ENCODE data around the gene ANGPTL2. TPM values are rescaled to one million over a fixed set of nuclear protein-coding genes. Genes with fewer than 3 reads are reported as not detected.

Gene ANGPTL2
- total RNA-seq, 2 experiments from 2014 or later = not detected

DNA sequence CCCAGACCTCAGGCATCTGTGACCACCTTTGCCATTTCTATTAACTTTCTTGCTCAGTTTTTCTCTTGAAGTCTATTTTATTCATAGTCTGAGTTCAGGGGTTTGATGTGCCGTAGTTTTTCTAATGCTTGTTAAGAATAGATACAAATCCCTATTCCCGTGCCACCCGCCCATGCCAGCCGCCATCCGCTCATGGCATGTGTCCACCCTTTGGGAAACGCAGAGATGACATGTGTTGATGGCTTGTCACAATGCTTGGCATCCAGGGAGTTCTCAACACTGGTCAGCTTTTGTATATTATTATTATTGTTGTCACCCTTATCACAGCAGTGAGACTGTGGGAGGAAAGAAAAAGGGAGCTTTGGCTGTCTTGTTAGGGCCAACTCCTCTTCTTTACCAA is 17.3 kb upstream of the ANGPTL2 start:
- no peak for DNase-seq
- Mint-ChIP-seq H3K4me1 (ENCODE audit: low read depth) (no peaks in the 10 kb centered on the region), H3K9me3 (ENCODE audit: insufficient read depth) (no peaks in the 10 kb centered on the region), H3K4me3 (no peak overlapping the region), H3K36me3 (ENCODE audit: low read depth) (no peaks in the 10 kb centered on the region), H3K27ac (no peak overlapping the region), H3K27me3 (ENCODE audit: low read depth) (peaks cover 7% of the 10 kb centered on the region)
- POLR2A ChIA-PET = no interaction called here
- CTCF ChIA-PET = no interaction called here
- no peak for ATAC-seq

GRCh38 chr9:127139071-127139731 is 16.8 kb upstream of the ANGPTL2 start:
- H3K27ac Mint-ChIP-seq = no peak overlapping the region
- no peaks in the 10 kb centered on the region for H3K36me3 Mint-ChIP-seq (ENCODE audit: low read depth)
- H3K27me3 Mint-ChIP-seq (ENCODE audit: low read depth) = peaks cover 7% of the 10 kb centered on the region
- H3K9me3 Mint-ChIP-seq (ENCODE audit: insufficient read depth) = no peaks in the 10 kb centered on the region
- no peaks in the 10 kb centered on the region for H3K4me1 Mint-ChIP-seq (ENCODE audit: low read depth)
- DNase-seq = no peak
- ChIA-PET CTCF (no interaction called here), POLR2A (no interaction called here)
- ATAC-seq = no peak
- no peak overlapping the region for H3K4me3 Mint-ChIP-seq

DNA sequence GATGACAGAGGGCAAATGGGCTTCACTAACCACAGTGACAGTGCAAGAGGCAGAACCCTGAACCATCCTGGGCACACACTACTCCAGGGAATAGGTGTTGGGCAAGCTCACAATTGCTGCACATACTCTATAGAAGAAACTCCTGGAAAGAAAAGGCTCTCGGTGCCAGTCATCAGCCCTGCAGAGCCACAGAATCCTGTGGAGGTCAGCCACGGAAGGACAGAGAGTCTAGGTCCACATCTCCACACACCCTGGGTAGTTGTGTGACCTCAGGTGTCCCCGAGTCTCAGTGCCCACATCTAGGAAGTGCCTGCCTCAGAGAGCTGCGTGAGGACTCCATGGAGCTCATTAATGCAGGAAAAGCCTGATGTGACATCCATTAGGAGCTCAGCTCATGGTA is 16.0 kb upstream of the ANGPTL2 start:
- DNase-seq (no peak), ATAC-seq (no peak)
- POLR2A ChIA-PET = no interaction called here
- Mint-ChIP-seq H3K27me3 (ENCODE audit: low read depth) (peaks cover 7% of the 10 kb centered on the region), H3K4me1 (ENCODE audit: low read depth) (no peaks in the 10 kb centered on the region), H3K4me3 (no peak overlapping the region), H3K27ac (no peak overlapping the region), H3K36me3 (ENCODE audit: low read depth) (no peaks in the 10 kb centered on the region), H3K9me3 (ENCODE audit: insufficient read depth) (no peaks in the 10 kb centered on the region)
- CTCF ChIA-PET = interaction anchor here (1.1 kb wide), 1 partner anchor 14 kb away, joined by 3 read pairs; no protein-coding TSS in a partner anchor

DNA sequence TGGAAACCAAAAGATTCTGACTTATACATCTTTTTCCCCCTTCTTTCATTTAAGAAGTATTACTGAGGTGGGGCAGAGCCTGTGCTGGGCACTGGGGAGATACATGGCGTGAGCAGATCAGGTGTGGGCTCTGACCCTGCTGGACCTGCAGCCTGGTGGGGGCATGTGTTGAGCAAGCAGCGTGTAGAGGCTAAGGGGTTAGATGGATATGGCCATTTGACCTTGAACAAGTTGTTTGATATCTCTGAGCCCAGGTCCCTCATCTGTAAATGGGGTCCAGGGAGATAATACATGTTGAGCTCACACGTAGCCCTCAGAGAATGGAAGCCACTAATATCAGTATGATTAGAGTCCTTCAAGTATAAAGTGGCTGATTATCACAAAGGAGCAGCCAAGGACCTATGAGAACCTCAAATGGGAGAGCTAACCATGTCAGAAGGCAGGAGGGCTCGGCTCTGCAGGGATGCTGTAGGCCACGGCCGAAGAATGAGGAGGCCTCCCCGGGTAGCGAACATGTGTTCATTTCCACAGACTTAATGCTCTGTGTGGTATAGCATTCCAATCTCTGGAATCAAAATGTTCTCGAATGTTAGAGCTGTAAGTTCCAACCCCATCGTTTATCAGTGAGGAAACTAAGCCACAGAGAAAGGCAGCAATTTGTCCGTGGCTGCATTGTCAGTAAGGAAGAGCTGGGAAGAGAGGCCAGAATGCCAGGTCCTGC is 15.4 kb upstream of the ANGPTL2 start:
- Mint-ChIP-seq H3K27me3 (ENCODE audit: low read depth) (peaks cover 7% of the 10 kb centered on the region), H3K4me3 (no peak overlapping the region), H3K27ac (no peak overlapping the region), H3K36me3 (ENCODE audit: low read depth) (no peaks in the 10 kb centered on the region), H3K4me1 (ENCODE audit: low read depth) (no peaks in the 10 kb centered on the region), H3K9me3 (ENCODE audit: insufficient read depth) (no peaks in the 10 kb centered on the region)
- DNase-seq = no peak
- CTCF ChIA-PET = interaction anchor here (1.1 kb wide), 1 partner anchor 14 kb away, joined by 3 read pairs; no protein-coding TSS in a partner anchor
- ATAC-seq = no peak
- POLR2A ChIA-PET = no interaction called here

- Mint-ChIP-seq H3K9me3 (ENCODE audit: insufficient read depth) (no peaks in the 10 kb centered on the region), H3K36me3 (ENCODE audit: low read depth) (no peaks in the 10 kb centered on the region), H3K27me3 (ENCODE audit: low read depth) (peaks cover 3% of the 10 kb centered on the region), H3K4me3 (no peak overlapping the region), H3K4me1 (ENCODE audit: low read depth) (no peaks in the 10 kb centered on the region), H3K27ac (no peak overlapping the region)
- DNase-seq (no peak), ATAC-seq (no peak)
- ChIA-PET CTCF (interaction anchor here (1.1 kb wide), 1 partner anchor 13 kb away, joined by 3 read pairs; no protein-coding TSS in a partner anchor), POLR2A (no interaction called here)
Measured at GRCh38 chr9:127136880-127137639, 14.6 kb upstream of the ANGPTL2 start.

GRCh38 chr9:127136081-127136879 is 13.8 kb upstream of the ANGPTL2 start:
- H3K36me3 Mint-ChIP-seq (ENCODE audit: low read depth) = no peaks in the 10 kb centered on the region
- no peaks in the 10 kb centered on the region for H3K9me3 Mint-ChIP-seq (ENCODE audit: insufficient read depth)
- ChIA-PET POLR2A (no interaction called here), CTCF (no interaction called here)
- ATAC-seq = no peak
- peaks cover 2% of the 10 kb centered on the region for H3K27me3 Mint-ChIP-seq (ENCODE audit: low read depth)
- no peak overlapping the region for H3K4me3 Mint-ChIP-seq
- DNase-seq = no peak
- no peak overlapping the region for H3K27ac Mint-ChIP-seq
- no peaks in the 10 kb centered on the region for H3K4me1 Mint-ChIP-seq (ENCODE audit: low read depth)

GRCh38 chr9:127135056-127135745 is 12.8 kb upstream of the ANGPTL2 start:
- ATAC-seq = no peak
- H3K4me1 Mint-ChIP-seq (ENCODE audit: low read depth) = no peaks in the 10 kb centered on the region
- no peaks in the 10 kb centered on the region for H3K9me3 Mint-ChIP-seq (ENCODE audit: insufficient read depth)
- ChIA-PET CTCF (no interaction called here), POLR2A (no interaction called here)
- DNase-seq = no peak
- peaks cover 2% of the 10 kb centered on the region for H3K27me3 Mint-ChIP-seq (ENCODE audit: low read depth)
- H3K27ac Mint-ChIP-seq = no peak overlapping the region
- no peaks in the 10 kb centered on the region for H3K36me3 Mint-ChIP-seq (ENCODE audit: low read depth)
- no peak overlapping the region for H3K4me3 Mint-ChIP-seq

GRCh38 chr9:127133739-127134167 is 11.3 kb upstream of the ANGPTL2 start:
- ATAC-seq (no peak), DNase-seq (no peak)
- no peak overlapping the region for H3K27ac Mint-ChIP-seq
- H3K9me3 Mint-ChIP-seq (ENCODE audit: insufficient read depth) = no peaks in the 10 kb centered on the region
- H3K27me3 Mint-ChIP-seq (ENCODE audit: low read depth) = peaks cover 2% of the 10 kb centered on the region
- H3K36me3 Mint-ChIP-seq (ENCODE audit: low read depth) = no peaks in the 10 kb centered on the region
- ChIA-PET POLR2A (no interaction called here), CTCF (no interaction called here)
- no peak overlapping the region for H3K4me3 Mint-ChIP-seq
- H3K4me1 Mint-ChIP-seq (ENCODE audit: low read depth) = no peaks in the 10 kb centered on the region

DNA sequence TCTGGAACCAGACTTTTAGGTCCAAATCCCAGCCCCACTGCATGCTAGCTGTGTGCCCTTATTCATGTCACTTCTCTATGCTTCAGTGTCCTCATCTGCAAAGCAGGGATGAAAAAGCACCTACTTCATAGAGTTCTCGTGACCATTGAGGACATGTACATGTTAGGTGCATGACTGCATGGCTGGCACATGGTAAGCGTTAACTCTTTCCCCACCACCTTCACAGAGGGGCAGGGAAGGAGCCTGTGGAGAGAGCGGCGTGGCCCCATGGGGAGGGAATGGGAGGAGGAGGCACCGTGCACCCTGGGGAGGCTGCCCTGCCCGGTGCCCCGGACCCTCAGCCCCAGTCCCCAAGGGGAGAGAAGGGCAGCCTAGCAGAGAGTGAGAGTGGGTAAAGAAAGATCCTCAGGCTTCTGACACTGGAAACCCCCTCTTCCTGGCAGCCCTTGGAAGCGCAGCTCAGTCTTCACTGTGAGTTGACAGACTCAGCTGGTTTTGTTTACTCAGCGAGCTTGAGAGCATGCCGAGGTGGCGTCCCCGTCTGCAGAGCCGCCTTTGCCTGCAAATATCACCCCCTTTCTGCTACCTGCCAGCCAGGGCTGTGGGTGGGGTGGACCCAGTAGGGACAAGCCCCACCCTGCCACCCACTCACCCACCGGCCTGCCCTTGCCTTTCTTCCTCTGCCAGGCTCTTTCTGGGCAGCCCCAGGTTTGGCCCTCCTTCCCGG is 10.6 kb upstream of the ANGPTL2 start:
- ChIA-PET POLR2A (no interaction called here), CTCF (no interaction called here)
- Mint-ChIP-seq H3K4me3 (no peak overlapping the region), H3K36me3 (ENCODE audit: low read depth) (no peaks in the 10 kb centered on the region), H3K4me1 (ENCODE audit: low read depth) (no peaks in the 10 kb centered on the region), H3K27me3 (ENCODE audit: low read depth) (peaks cover 2% of the 10 kb centered on the region), H3K27ac (no peak overlapping the region), H3K9me3 (ENCODE audit: insufficient read depth) (no peaks in the 10 kb centered on the region)
- ATAC-seq = no peak
- DNase-seq = no peak

DNA sequence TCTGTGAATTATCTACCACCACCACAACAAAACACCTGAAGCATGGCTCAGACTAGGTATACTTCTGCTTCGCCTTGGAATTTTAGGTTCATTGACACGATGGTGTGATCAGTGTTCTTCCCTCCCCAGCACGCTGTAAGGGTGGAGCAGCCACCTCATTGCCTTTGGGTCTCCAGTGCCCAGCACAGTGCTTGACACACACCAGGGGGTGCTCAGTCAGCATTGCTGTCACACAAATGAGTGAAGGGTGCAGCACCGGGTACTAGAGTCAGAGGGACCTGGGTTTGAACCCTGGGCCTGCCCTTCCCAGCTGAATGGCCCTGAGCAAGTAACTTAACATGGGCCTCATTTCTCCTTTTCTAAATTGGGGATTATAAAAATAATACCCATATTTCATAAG is 9.9 kb upstream of the ANGPTL2 start:
- H3K4me1 Mint-ChIP-seq (ENCODE audit: low read depth) = no peaks in the 10 kb centered on the region
- H3K27me3 Mint-ChIP-seq (ENCODE audit: low read depth) = peaks cover 3% of the 10 kb centered on the region
- no peaks in the 10 kb centered on the region for H3K36me3 Mint-ChIP-seq (ENCODE audit: low read depth)
- ChIA-PET CTCF (no interaction called here), POLR2A (no interaction called here)
- DNase-seq (no peak), ATAC-seq (no peak)
- H3K4me3 Mint-ChIP-seq = no peak overlapping the region
- H3K27ac Mint-ChIP-seq = no peak overlapping the region
- H3K9me3 Mint-ChIP-seq (ENCODE audit: insufficient read depth) = no peaks in the 10 kb centered on the region

- Mint-ChIP-seq H3K36me3 (ENCODE audit: low read depth) (no peaks in the 10 kb centered on the region), H3K4me3 (no peak overlapping the region), H3K9me3 (ENCODE audit: insufficient read depth) (no peaks in the 10 kb centered on the region), H3K27me3 (ENCODE audit: low read depth) (peaks cover 7% of the 10 kb centered on the region), H3K27ac (no peak overlapping the region), H3K4me1 (ENCODE audit: low read depth) (no peaks in the 10 kb centered on the region)
- DNase-seq (no peak), ATAC-seq (no peak)
- ChIA-PET POLR2A (no interaction called here), CTCF (no interaction called here)
Measured at GRCh38 chr9:127131871-127132270, 9.4 kb upstream of the ANGPTL2 start.
